Measurements from ENCODE around the gene DUOX2. TPM values are rescaled to one million over a fixed set of nuclear protein-coding genes. Genes with fewer than 3 reads are reported as not detected.
A peak's percentile ranks its signal among the peaks of the same experiment; 100 is the strongest.

Gene DUOX2
- total RNA-seq, 1 donor from 2014 or later, result not detected

- Histone ChIP-seq H3F3A (ENCODE audit: low read depth) (no peaks in the 10 kb centered on the region), H3K4me2 (peak overlapping the region; percentile 76), H3K9me3 (ENCODE audit: low read depth) (no peaks in the 10 kb centered on the region), H3K4me1 (peaks cover 5% of the 10 kb centered on the region), H3K79me2 (ENCODE audit: low read depth) (no peaks in the 10 kb centered on the region), H3K36me3 (no peaks in the 10 kb centered on the region), H3K4me3 (peak overlapping the region; percentile 42), H3K9ac (no peak overlapping the region), H2AFZ (replicated peaks) (no peak overlapping the region), H3K27me3 (peaks cover 100% of the 10 kb centered on the region), H4K20me1 (ENCODE audit: low read depth) (peaks cover 12% of the 10 kb centered on the region), H3K27ac (no peak overlapping the region)
- Mint-ChIP-seq H3K27me3 (ENCODE audit: insufficient read depth, low read depth) (peaks cover 72% of the 10 kb centered on the region), H3K4me1 (peaks cover 4% of the 10 kb centered on the region), H3K36me3 (peaks cover 2% of the 10 kb centered on the region), H3K4me3 (peak overlapping the region; percentile 68), H3K27ac (no peak overlapping the region), H3K9me3 (peaks cover 4% of the 10 kb centered on the region)
- no peak for TF ChIP-seq EZH2 (IDR thresholded peaks at IDR 0.05)
- no peak for TF ChIP-seq CTCF (IDR thresholded peaks at IDR 0.05)
- TF ChIP-seq EZH2phosphoT487 (IDR thresholded peaks at IDR 0.05), result no peak
- DNase-seq (ENCODE audit: low spot score), result no peak
These were observed 16.5 kb upstream of the DUOX2 start for GRCh38 chr15:45130291-45131000.

- H3K9ac ChIP-seq, result no peak within 1 kb of the TSS
- H3K4me2 ChIP-seq, result peak within 1 kb of the TSS; percentile 76
These were observed 15.7 kb upstream of the DUOX2 start, which contains the start of the genes DUOX1 and DUOXA1 for GRCh38 chr15:45129651-45130129. DUOX1 (plus strand) TSS chr15:45129994; CDS start chr15:45131967, 1,973 bp downstream. DUOXA1 (minus strand) TSS chr15:45129879; CDS start chr15:45123014, 6,865 bp downstream.

GRCh38 chr15:45128971-45129639 is 15.1 kb upstream of the DUOX2 start:
- Mint-ChIP-seq H3K4me1 (no peaks in the 10 kb centered on the region), H3K4me3 (peak overlapping the region; percentile 34), H3K27me3 (ENCODE audit: insufficient read depth, low read depth) (peaks cover 70% of the 10 kb centered on the region), H3K36me3 (no peaks in the 10 kb centered on the region), H3K27ac (no peak overlapping the region), H3K9me3 (no peaks in the 10 kb centered on the region)
- Histone ChIP-seq H3F3A (ENCODE audit: low read depth) (no peaks in the 10 kb centered on the region), H3K36me3 (no peaks in the 10 kb centered on the region), H3K27ac (no peak overlapping the region), H3K4me3 (peak overlapping the region; percentile 42), H3K27me3 (peaks cover 100% of the 10 kb centered on the region), H3K9me3 (ENCODE audit: low read depth) (no peaks in the 10 kb centered on the region), H4K20me1 (ENCODE audit: low read depth) (peaks cover 12% of the 10 kb centered on the region), H3K4me2 (peak overlapping the region; percentile 76), H3K9ac (no peak overlapping the region), H3K79me2 (ENCODE audit: low read depth) (no peaks in the 10 kb centered on the region), H3K4me1 (peaks cover 5% of the 10 kb centered on the region), H2AFZ (replicated peaks) (peak overlapping the region; percentile 30)
- DNase-seq (ENCODE audit: low spot score), result peak; percentile 27
- TF ChIP-seq CTCF (IDR thresholded peaks at IDR 0.05) (no peak), EZH2phosphoT487 (IDR thresholded peaks at IDR 0.05) (peak; percentile 76), EZH2 (IDR thresholded peaks at IDR 0.05) (peak; percentile 86)

More at GRCh38 chr15:45129651-45130129, 15.7 kb upstream of the DUOX2 start, which contains the start of the genes DUOX1 and DUOXA1:
- Histone ChIP-seq H3F3A (ENCODE audit: low read depth) (no peaks in the 10 kb centered on the region), H3K27ac (no peak within 1 kb of the TSS), H3K27me3 (peaks cover 100% of the 10 kb centered on the region), H3K79me2 (ENCODE audit: low read depth) (no peaks in the 10 kb centered on the region), H3K4me3 (peak within 1 kb of the TSS; percentile 42), H3K4me1 (peaks cover 5% of the 10 kb centered on the region), H3K9me3 (ENCODE audit: low read depth) (no peaks in the 10 kb centered on the region), H2AFZ (replicated peaks) (peak within 1 kb of the TSS; percentile 30), H3K36me3 (no peaks in the 10 kb centered on the region), H4K20me1 (ENCODE audit: low read depth) (peaks cover 12% of the 10 kb centered on the region)
- Mint-ChIP-seq H3K4me3 (peak within 1 kb of the TSS; percentile 68), H3K27ac (no peak within 1 kb of the TSS), H3K27me3 (ENCODE audit: insufficient read depth, low read depth) (peaks cover 76% of the 10 kb centered on the region), H3K4me1 (peaks cover 1% of the 10 kb centered on the region), H3K36me3 (peaks cover 1% of the 10 kb centered on the region), H3K9me3 (peaks cover 1% of the 10 kb centered on the region)
- TF ChIP-seq EZH2phosphoT487 (IDR thresholded peaks at IDR 0.05) (peak; percentile 58), EZH2 (IDR thresholded peaks at IDR 0.05) (peak; percentile 83), CTCF (IDR thresholded peaks at IDR 0.05) (no peak)
- peak; percentile 67 for DNase-seq (ENCODE audit: low spot score)
